SJCRH30 (cell line): Measurements from ENCODE around the gene SSC4D. TPM values are rescaled to one million over a fixed set of nuclear protein-coding genes. Genes with fewer than 3 reads are reported as not detected.
"Not testable (repeated sequence)": the region's sequence is repeated elsewhere in the genome, so short reads cannot be mapped to it uniquely, and the experiment has no call there.

ENCODE experiments used
- DNase-seq, 2 experiments: peaks; one replicate each; pipeline ENCODE4 v3.0.0-alpha.2; 2015 to 2020
- H3K27ac ChIP-seq: fragments of 250-450 bp; sonication (Bioruptor Pico); 2 replicates; pipeline ENCODE4 v1.5.1; 2020; ENCODE audit warnings: mild to moderate bottlenecking, moderate library complexity
- H3K27me3 ChIP-seq: fragments of 250-450 bp; sonication (Bioruptor Pico); 2 replicates; pipeline ENCODE4 v1.5.1; 2020; ENCODE audit warnings: mild to moderate bottlenecking, moderate library complexity
- H3K36me3 ChIP-seq: fragments of 250-450 bp; sonication (Bioruptor Pico); 2 replicates; pipeline ENCODE4 v1.5.1; 2020; ENCODE audit warnings: mild to moderate bottlenecking, moderate library complexity
- H3K4me1 ChIP-seq: fragments of 250-450 bp; sonication (Bioruptor Pico); 2 replicates; pipeline ENCODE4 v1.5.1; 2020; ENCODE audit warnings: mild to moderate bottlenecking, moderate library complexity
- H3K4me3 ChIP-seq: fragments of 250-450 bp; sonication (Bioruptor Pico); 2 replicates; pipeline ENCODE4 v1.5.1; 2020; ENCODE audit warnings: mild to moderate bottlenecking, moderate library complexity
- H3K9me3 ChIP-seq: fragments of 250-450 bp; sonication (Bioruptor Pico); replicated peaks from 2 replicates; pipeline ENCODE4 v1.5.1; 2020; ENCODE audit warnings: mild to moderate bottlenecking, moderate library complexity
- total RNA-seq: library from RNA; depleted of rRNA; stranded (reverse); fragments of >200 nt; shearing (Covaris generic); gene quantifications from 2 replicates; pipeline ENCODE4 v1.2.3, GENCODE V29; 2014

The SSC4D gene
- total RNA-seq, 1 experiment from 2014 or later = 1.8 TPM

- H3K36me3 ChIP-seq = no peaks in the 10 kb centered on the region
- no peaks in the 10 kb centered on the region for H3K27me3 ChIP-seq
- no peak for DNase-seq
- peaks cover 38% of the 10 kb centered on the region for H3K4me1 ChIP-seq
- H3K9me3 ChIP-seq = no peaks in the 10 kb centered on the region
- no peak overlapping the region for H3K4me3 ChIP-seq
- no peak overlapping the region for H3K27ac ChIP-seq
These were observed 18.1 kb upstream of the SSC4D start for GRCh38 chr7:76427635-76428034.

GRCh38 chr7:76426246-76426645 is 16.7 kb upstream of the SSC4D start:
- no peaks in the 10 kb centered on the region for H3K9me3 ChIP-seq
- DNase-seq = no peak
- peaks cover 45% of the 10 kb centered on the region for H3K4me1 ChIP-seq

GRCh38 chr7:76425558-76425957 is 16.1 kb upstream of the SSC4D start:
- not testable (repeated sequence) for H3K27me3 ChIP-seq, H3K27ac ChIP-seq, H3K9me3 ChIP-seq, DNase-seq, H3K36me3 ChIP-seq, H3K4me3 ChIP-seq
- H3K4me1 ChIP-seq = peaks cover 50% of the 10 kb centered on the region

More at GRCh38 chr7:76426246-76426645, 16.7 kb upstream of the SSC4D start:
- H3K36me3 ChIP-seq = no peaks in the 10 kb centered on the region
- H3K27me3 ChIP-seq = no peaks in the 10 kb centered on the region
- no peak overlapping the region for H3K4me3 ChIP-seq
- no peak overlapping the region for H3K27ac ChIP-seq

- Histone ChIP-seq H3K36me3 (no peaks in the 10 kb centered on the region), H3K27ac (no peak overlapping the region), H3K27me3 (no peaks in the 10 kb centered on the region), H3K9me3 (peaks cover 2% of the 10 kb centered on the region; the same call in 1 of the 2 replicates), H3K4me1 (peaks cover 50% of the 10 kb centered on the region), H3K4me3 (no peak overlapping the region)
- no peak for DNase-seq
These were observed 15.7 kb upstream of the SSC4D start for GRCh38 chr7:76425156-76425555.

GRCh38 chr7:76424413-76425111 is 15.1 kb upstream of the SSC4D start, which contains the start of gene ZP3:
Gene ZP3 (plus strand): TSS chr7:76424950. CDS start chr7:76424965, 15 bp downstream.
- Histone ChIP-seq H3K4me3 (no peak within 1 kb of the TSS), H3K4me1 (peaks cover 46% of the 10 kb centered on the region), H3K27ac (peak within 1 kb of the TSS; percentile 94), H3K9me3 (peaks cover 4% of the 10 kb centered on the region; the same call in 1 of the 2 replicates), H3K36me3 (no peaks in the 10 kb centered on the region), H3K27me3 (no peaks in the 10 kb centered on the region)
- DNase-seq = no peak

- H3K9me3 ChIP-seq = peaks cover 4% of the 10 kb centered on the region; the same call in 1 of the 2 replicates
- no peaks in the 10 kb centered on the region for H3K36me3 ChIP-seq
- H3K4me3 ChIP-seq = no peak overlapping the region
- no peaks in the 10 kb centered on the region for H3K27me3 ChIP-seq
- peak; percentile 70 to 93 for DNase-seq
- peak overlapping the region; percentile 94 for H3K27ac ChIP-seq
- H3K4me1 ChIP-seq = peaks cover 46% of the 10 kb centered on the region
These were observed 14.3 kb upstream of the SSC4D start for GRCh38 chr7:76423666-76424412.

- H3K36me3 ChIP-seq, H3K9me3 ChIP-seq, H3K27me3 ChIP-seq, H3K4me3 ChIP-seq: not testable (repeated sequence)
- Histone ChIP-seq H3K27ac (peak overlapping the region; percentile 94), H3K4me1 (peaks cover 41% of the 10 kb centered on the region)
- DNase-seq = peak; percentile 59 to 70
These were observed 11.6 kb upstream of the SSC4D start for GRCh38 chr7:76421097-76421496.

- not testable (repeated sequence) for H3K27ac ChIP-seq, H3K36me3 ChIP-seq, H3K9me3 ChIP-seq, DNase-seq, H3K27me3 ChIP-seq, H3K4me3 ChIP-seq
- peaks cover 26% of the 10 kb centered on the region for H3K4me1 ChIP-seq
These were observed 8.3 kb upstream of the SSC4D start for GRCh38 chr7:76417654-76418310.

GRCh38 chr7:76412249-76412648 is 2.8 kb upstream of the SSC4D start:
- Histone ChIP-seq H3K27me3 (no peaks in the 10 kb centered on the region), H3K4me1 (peaks cover 12% of the 10 kb centered on the region), H3K4me3 (no peak overlapping the region), H3K27ac (no peak overlapping the region), H3K9me3 (no peaks in the 10 kb centered on the region), H3K36me3 (no peaks in the 10 kb centered on the region)
- DNase-seq = no peak

GRCh38 chr7:76411626-76412025 is 2.1 kb upstream of the SSC4D start:
- no peaks in the 10 kb centered on the region for H3K36me3 ChIP-seq
- no peak overlapping the region for H3K4me3 ChIP-seq
- no peaks in the 10 kb centered on the region for H3K27me3 ChIP-seq
- no peak overlapping the region for H3K27ac ChIP-seq
- DNase-seq = no peak
- H3K4me1 ChIP-seq = peaks cover 12% of the 10 kb centered on the region
- H3K9me3 ChIP-seq = no peaks in the 10 kb centered on the region

- Histone ChIP-seq H3K36me3 (no peaks in the 10 kb centered on the region), H3K27ac (no peak overlapping the region), H3K27me3 (no peaks in the 10 kb centered on the region), H3K9me3 (no peaks in the 10 kb centered on the region), H3K4me1 (peaks cover 8% of the 10 kb centered on the region; the same call in 1 of the 2 replicates), H3K4me3 (no peak overlapping the region)
- peak in 1 of 2 experiments; percentile 47 for DNase-seq
These were observed 1.4 kb downstream of the SSC4D start for GRCh38 chr7:76408121-76408560.

GRCh38 chr7:76407718-76408117 is 1.8 kb downstream of the SSC4D start:
- Histone ChIP-seq H3K9me3 (no peaks in the 10 kb centered on the region), H3K4me3 (no peak overlapping the region), H3K4me1 (peaks cover 8% of the 10 kb centered on the region; the same call in 1 of the 2 replicates), H3K27me3 (no peaks in the 10 kb centered on the region), H3K27ac (no peak overlapping the region), H3K36me3 (no peaks in the 10 kb centered on the region)
- DNase-seq = no peak

- Histone ChIP-seq H3K9me3 (no peaks in the 10 kb centered on the region), H3K4me1 (peaks cover 8% of the 10 kb centered on the region; the same call in 1 of the 2 replicates), H3K4me3 (no peak overlapping the region), H3K27ac (no peak overlapping the region), H3K27me3 (no peaks in the 10 kb centered on the region), H3K36me3 (no peaks in the 10 kb centered on the region)
- no peak for DNase-seq
These were observed 3.8 kb downstream of the SSC4D start for GRCh38 chr7:76405738-76406137.

- H3K4me1 ChIP-seq = no peaks in the 10 kb centered on the region; the same call in 1 of the 2 replicates
- no peak overlapping the region for H3K4me3 ChIP-seq
- no peaks in the 10 kb centered on the region for H3K9me3 ChIP-seq
- H3K27ac ChIP-seq = no peak overlapping the region
- DNase-seq = no peak
- H3K36me3 ChIP-seq = no peaks in the 10 kb centered on the region
- H3K27me3 ChIP-seq = no peaks in the 10 kb centered on the region
These were observed 5.6 kb downstream of the SSC4D start for GRCh38 chr7:76403780-76404494.
